ENCODE data around the gene GTF3C2. TPM values are rescaled to one million over a fixed set of nuclear protein-coding genes. Genes with fewer than 3 reads are reported as not detected.

The GTF3C2 gene
- total RNA-seq, 1 experiment from 2014 or later = 109 TPM

DNA sequence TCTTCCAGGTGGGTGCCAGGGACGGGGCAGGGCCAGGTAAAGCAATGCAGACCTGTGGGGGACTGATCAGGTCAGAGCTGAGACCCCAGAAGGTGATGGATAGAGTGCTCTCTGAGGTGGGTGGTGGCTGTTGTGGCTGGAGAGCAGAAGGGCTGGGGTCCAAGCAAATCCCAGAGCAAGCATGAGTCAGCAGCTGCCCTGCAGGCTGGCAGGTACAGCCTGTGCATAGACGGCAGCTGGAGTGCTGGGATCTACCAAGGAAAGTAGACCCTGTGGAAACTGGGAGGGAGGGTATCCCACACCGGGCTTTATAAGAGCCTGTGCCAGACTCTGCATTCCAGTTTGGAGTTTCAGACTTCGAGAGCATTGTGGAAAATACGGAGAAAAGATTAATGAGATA is 73.7 kb downstream of the GTF3C2 start:
- Histone ChIP-seq H3K9ac (ENCODE audit: extremely low read depth, insufficient read length, low read length) (no peak overlapping the region), H3T11ph (ENCODE audit: low read length) (no peak overlapping the region), H3K18ac (ENCODE audit: insufficient read length, low read depth, low read length) (peak overlapping the region; percentile 64), H4K5ac (ENCODE audit: insufficient read length, low read depth, low read length) (peak overlapping the region; percentile 18), H3K27ac (ENCODE audit: insufficient read length, low read depth, low read length) (no peak overlapping the region), H3K23me2 (ENCODE audit: insufficient read length, low read depth, low read length, poor library complexity, severe bottlenecking) (peaks cover 6% of the 10 kb centered on the region), H3K4me2 (ENCODE audit: insufficient read depth, insufficient read length, low read length) (peak overlapping the region; percentile 66), H3K56ac (ENCODE audit: insufficient read length, low read depth, low read length) (no peak overlapping the region), H2BK5ac (ENCODE audit: insufficient read length, low read length) (no peak overlapping the region), H3K14ac (ENCODE audit: insufficient read depth, low read length) (peak overlapping the region; percentile 71), H3K79me1 (ENCODE audit: insufficient read depth, low read depth, low read length, poor library complexity, severe bottlenecking) (no peaks in the 10 kb centered on the region), H2BK120ac (ENCODE audit: low read depth, low read length, poor library complexity, severe bottlenecking) (no peak overlapping the region), H2AFZ (ENCODE audit: low read length) (no peak overlapping the region), H3K4ac (ENCODE audit: low read depth, low read length) (no peak overlapping the region), H3K79me2 (ENCODE audit: insufficient read depth, low read length) (no peaks in the 10 kb centered on the region), H2BK15ac (ENCODE audit: low read depth, low read length) (no peak overlapping the region), H4K91ac (ENCODE audit: insufficient read length, low read depth, low read length) (no peak overlapping the region), H3K9me3 (ENCODE audit: control insufficient read depth, low read depth, low read length) (no peaks in the 10 kb centered on the region), H2AK5ac (ENCODE audit: insufficient read length, low read length) (no peak overlapping the region), H2BK12ac (ENCODE audit: insufficient read length, low read depth, low read length) (no peak overlapping the region), H2BK20ac (ENCODE audit: low read depth, low read length, poor library complexity, severe bottlenecking) (no peak overlapping the region), H3K27me3 (ENCODE audit: insufficient read depth, low read length) (no peaks in the 10 kb centered on the region), H4K20me1 (ENCODE audit: control insufficient read depth, insufficient read depth, insufficient read length) (no peaks in the 10 kb centered on the region), H3K4me1 (ENCODE audit: insufficient read depth, low read length) (peaks cover 13% of the 10 kb centered on the region; the same call in 1 of the 2 replicates), H4K8ac (replicated peaks; ENCODE audit: insufficient read length, low read depth, low read length) (no peak overlapping the region), H3K23ac (ENCODE audit: insufficient read length, low read depth, low read length) (no peak overlapping the region)
- TF ChIP-seq, protein P1, sequence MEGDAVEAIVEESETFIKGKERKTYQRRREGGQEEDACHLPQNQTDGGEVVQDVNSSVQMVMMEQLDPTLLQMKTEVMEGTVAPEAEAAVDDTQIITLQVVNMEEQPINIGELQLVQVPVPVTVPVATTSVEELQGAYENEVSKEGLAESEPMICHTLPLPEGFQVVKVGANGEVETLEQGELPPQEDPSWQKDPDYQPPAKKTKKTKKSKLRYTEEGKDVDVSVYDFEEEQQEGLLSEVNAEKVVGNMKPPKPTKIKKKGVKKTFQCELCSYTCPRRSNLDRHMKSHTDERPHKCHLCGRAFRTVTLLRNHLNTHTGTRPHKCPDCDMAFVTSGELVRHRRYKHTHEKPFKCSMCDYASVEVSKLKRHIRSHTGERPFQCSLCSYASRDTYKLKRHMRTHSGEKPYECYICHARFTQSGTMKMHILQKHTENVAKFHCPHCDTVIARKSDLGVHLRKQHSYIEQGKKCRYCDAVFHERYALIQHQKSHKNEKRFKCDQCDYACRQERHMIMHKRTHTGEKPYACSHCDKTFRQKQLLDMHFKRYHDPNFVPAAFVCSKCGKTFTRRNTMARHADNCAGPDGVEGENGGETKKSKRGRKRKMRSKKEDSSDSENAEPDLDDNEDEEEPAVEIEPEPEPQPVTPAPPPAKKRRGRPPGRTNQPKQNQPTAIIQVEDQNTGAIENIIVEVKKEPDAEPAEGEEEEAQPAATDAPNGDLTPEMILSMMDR (conservative IDR thresholded peaks at IDR 0.05) = no peak
- Mint-ChIP-seq H3K4me1 (peaks cover 58 to 65% of the 10 kb centered on the region in 2 experiments), H3K36me3 (ENCODE audit: insufficient read depth in 1 of 3, low read depth in 3 of 3) (no peaks in the 10 kb centered on the region), H3K9me3 (no peaks in the 10 kb centered on the region), H3K27ac (peak overlapping the region in 2 of 3 experiments; percentile 28 to 66; a peak in 1 of 7 replicates), H3K27me3 (ENCODE audit: low read depth) (peaks cover 36% of the 10 kb centered on the region), H3K4me3 (peak overlapping the region; percentile 54 to 71)
- DNase-seq = peak; percentile 52
- no CpG with 5 or more reads among the region's 5 CpGs for WGBS (ENCODE audit: extremely low coverage, insufficient read length, low lambda C conversion rate)
